Measurements from ENCODE around the gene STPG2. TPM values are rescaled to one million over a fixed set of nuclear protein-coding genes. Genes with fewer than 3 reads are reported as not detected.
A peak's percentile ranks its signal among the peaks of the same experiment; 100 is the strongest.

Gene STPG2
- polyA plus RNA-seq, 3 donors from 2014 or later, result not detected

GRCh38 chr4:98125585-98125984, 17.7 kb downstream of the STPG2 start:
- no peak overlapping the region for H3K4me3 Mint-ChIP-seq
- peaks cover 0 to 3% (median 0%) of the 10 kb centered on the region in 6 donors for H3K9me3 Mint-ChIP-seq
- H3K4me1 Mint-ChIP-seq, result no peaks in the 10 kb centered on the region
- no peaks in the 10 kb centered on the region for H3K36me3 Mint-ChIP-seq
- no peak for DNase-seq
- peaks cover 0 to 10% (median 6%) of the 10 kb centered on the region in 3 donors for H3K27me3 Mint-ChIP-seq (ENCODE audit: low read depth in 3 of 3)
- no peak overlapping the region for H3K27ac Mint-ChIP-seq

- H3K4me3 Mint-ChIP-seq, result no peak overlapping the region
- peaks cover 1 to 6% (median 2%) of the 10 kb centered on the region in 3 donors for H3K27me3 Mint-ChIP-seq (ENCODE audit: low read depth in 3 of 3)
- H3K9me3 Mint-ChIP-seq, result peaks cover 5 to 18% (median 14%) of the 10 kb centered on the region in 6 donors
- no peak overlapping the region for H3K27ac Mint-ChIP-seq
- no peak for DNase-seq
- H3K4me1 Mint-ChIP-seq, result no peaks in the 10 kb centered on the region
- peaks cover 0 to 13% (median 5%) of the 10 kb centered on the region in 3 donors for H3K36me3 Mint-ChIP-seq
These were observed 25.9 kb downstream of the STPG2 start for GRCh38 chr4:98117363-98117762.

GRCh38 chr4:98113012-98113411, 30.3 kb downstream of the STPG2 start:
- DNase-seq, result peak in 1 of 3 donors; percentile 11
- H3K9me3 Mint-ChIP-seq, result peaks cover 1 to 11% (median 9%) of the 10 kb centered on the region in 6 donors
- no peak overlapping the region for H3K4me3 Mint-ChIP-seq
- H3K36me3 Mint-ChIP-seq, result peaks cover 0 to 10% (median 5%) of the 10 kb centered on the region in 3 donors
- no peak overlapping the region for H3K27ac Mint-ChIP-seq
- peaks cover 2 to 6% (median 2%) of the 10 kb centered on the region in 3 donors for H3K27me3 Mint-ChIP-seq (ENCODE audit: low read depth in 3 of 3)
- no peaks in the 10 kb centered on the region for H3K4me1 Mint-ChIP-seq

- Mint-ChIP-seq H3K27ac (no peak overlapping the region), H3K27me3 (ENCODE audit: low read depth in 3 of 3) (peaks cover 0 to 4% (median 2%) of the 10 kb centered on the region in 3 donors), H3K4me1 (no peaks in the 10 kb centered on the region), H3K4me3 (no peak overlapping the region), H3K9me3 (no peaks in the 10 kb centered on the region), H3K36me3 (no peaks in the 10 kb centered on the region)
- DNase-seq, result no peak
These were observed 32.3 kb downstream of the STPG2 start for GRCh38 chr4:98110929-98111328.

- Mint-ChIP-seq H3K27ac (no peak overlapping the region), H3K4me1 (no peaks in the 10 kb centered on the region), H3K27me3 (ENCODE audit: low read depth in 3 of 3) (peaks cover 0 to 4% (median 2%) of the 10 kb centered on the region in 3 donors), H3K9me3 (no peaks in the 10 kb centered on the region), H3K36me3 (no peaks in the 10 kb centered on the region), H3K4me3 (no peak overlapping the region)
- no peak for DNase-seq
These were observed 33.1 kb downstream of the STPG2 start for GRCh38 chr4:98110214-98110613.

- no peak overlapping the region for H3K27ac Mint-ChIP-seq
- no peaks in the 10 kb centered on the region for H3K36me3 Mint-ChIP-seq
- H3K4me1 Mint-ChIP-seq, result no peaks in the 10 kb centered on the region
- no peak overlapping the region for H3K4me3 Mint-ChIP-seq
- DNase-seq, result no peak
- no peaks in the 10 kb centered on the region for H3K9me3 Mint-ChIP-seq
- H3K27me3 Mint-ChIP-seq (ENCODE audit: low read depth in 3 of 3), result peaks cover 0 to 3% (median 1%) of the 10 kb centered on the region in 3 donors
These were observed 40.6 kb downstream of the STPG2 start for GRCh38 chr4:98102660-98103059.

GRCh38 chr4:98101988-98102387, 41.3 kb downstream of the STPG2 start:
- Mint-ChIP-seq H3K36me3 (no peaks in the 10 kb centered on the region), H3K27ac (no peak overlapping the region), H3K4me1 (no peaks in the 10 kb centered on the region), H3K4me3 (no peak overlapping the region), H3K27me3 (ENCODE audit: low read depth in 3 of 3) (peaks cover 0 to 3% (median 1%) of the 10 kb centered on the region in 3 donors), H3K9me3 (no peaks in the 10 kb centered on the region)
- no peak for DNase-seq

GRCh38 chr4:98098764-98099163, 44.5 kb downstream of the STPG2 start:
- Mint-ChIP-seq H3K9me3 (peaks cover 0 to 12% (median 6%) of the 10 kb centered on the region in 6 donors), H3K4me3 (no peak overlapping the region), H3K4me1 (no peaks in the 10 kb centered on the region), H3K36me3 (no peaks in the 10 kb centered on the region), H3K27ac (no peak overlapping the region), H3K27me3 (ENCODE audit: low read depth in 3 of 3) (peaks cover 0 to 3% (median 2%) of the 10 kb centered on the region in 3 donors)
- no peak for DNase-seq

- DNase-seq, result no peak
- Mint-ChIP-seq H3K9me3 (peaks cover 0 to 12% (median 7%) of the 10 kb centered on the region in 6 donors), H3K36me3 (no peaks in the 10 kb centered on the region), H3K4me1 (no peaks in the 10 kb centered on the region), H3K27me3 (ENCODE audit: low read depth in 3 of 3) (peaks cover 0 to 9% (median 1%) of the 10 kb centered on the region in 3 donors), H3K27ac (no peak overlapping the region), H3K4me3 (no peak overlapping the region)
These were observed 49.2 kb downstream of the STPG2 start for GRCh38 chr4:98094118-98094517.

GRCh38 chr4:98093662-98094061, 49.6 kb downstream of the STPG2 start:
- Mint-ChIP-seq H3K9me3 (peaks cover 0 to 12% (median 7%) of the 10 kb centered on the region in 6 donors), H3K4me1 (no peaks in the 10 kb centered on the region), H3K4me3 (no peak overlapping the region)

GRCh38 chr4:98092833-98093439, 50.3 kb downstream of the STPG2 start:
- Mint-ChIP-seq H3K9me3 (peaks cover 0 to 12% (median 7%) of the 10 kb centered on the region in 6 donors), H3K4me1 (no peaks in the 10 kb centered on the region), H3K27me3 (ENCODE audit: low read depth in 3 of 3) (peaks cover 0 to 12% (median 1%) of the 10 kb centered on the region in 3 donors), H3K36me3 (no peaks in the 10 kb centered on the region), H3K4me3 (no peak overlapping the region), H3K27ac (no peak overlapping the region)
- DNase-seq, result no peak

More at GRCh38 chr4:98093662-98094061, 49.6 kb downstream of the STPG2 start:
- H3K27me3 Mint-ChIP-seq (ENCODE audit: low read depth in 3 of 3), result peaks cover 0 to 12% (median 1%) of the 10 kb centered on the region in 3 donors
- DNase-seq, result no peak
- no peaks in the 10 kb centered on the region for H3K36me3 Mint-ChIP-seq
- H3K27ac Mint-ChIP-seq, result no peak overlapping the region

GRCh38 chr4:98081936-98082335, 61.3 kb downstream of the STPG2 start:
- peaks cover 0 to 5% (median 0%) of the 10 kb centered on the region in 6 donors for H3K9me3 Mint-ChIP-seq

GRCh38 chr4:98068495-98068894, 74.8 kb downstream of the STPG2 start:
- Mint-ChIP-seq H3K4me3 (no peak overlapping the region), H3K27ac (no peak overlapping the region), H3K27me3 (ENCODE audit: low read depth in 3 of 3) (peaks cover 0 to 3% (median 2%) of the 10 kb centered on the region in 3 donors), H3K4me1 (no peaks in the 10 kb centered on the region), H3K36me3 (no peaks in the 10 kb centered on the region), H3K9me3 (peaks cover 0 to 6% (median 0%) of the 10 kb centered on the region in 6 donors)
- no peak for DNase-seq

More at GRCh38 chr4:98081936-98082335, 61.3 kb downstream of the STPG2 start:
- Mint-ChIP-seq H3K27ac (no peak overlapping the region), H3K27me3 (ENCODE audit: low read depth in 3 of 3) (peaks cover 2 to 4% (median 4%) of the 10 kb centered on the region in 3 donors), H3K4me3 (no peak overlapping the region), H3K36me3 (no peaks in the 10 kb centered on the region), H3K4me1 (no peaks in the 10 kb centered on the region)
- DNase-seq, result no peak

GRCh38 chr4:98055800-98056501, 87.3 kb downstream of the STPG2 start:
- peaks cover 2% of the 10 kb centered on the region in 3 donors for H3K27me3 Mint-ChIP-seq (ENCODE audit: low read depth in 3 of 3)
- peaks cover 0 to 12% (median 0%) of the 10 kb centered on the region in 3 donors for H3K36me3 Mint-ChIP-seq
- peaks cover 16 to 29% (median 21%) of the 10 kb centered on the region in 6 donors for H3K9me3 Mint-ChIP-seq
- no peak for DNase-seq
- H3K27ac Mint-ChIP-seq, result no peak overlapping the region
- H3K4me3 Mint-ChIP-seq, result no peak overlapping the region
- no peaks in the 10 kb centered on the region for H3K4me1 Mint-ChIP-seq

All from immature natural killer cell (primary cell).